ENCODE results near the gene SMYD3.
"Not testable (repeated sequence)": the region's sequence is repeated elsewhere in the genome, so short reads cannot be mapped to it uniquely, and the experiment has no call there.

SMYD3 gene

DNA sequence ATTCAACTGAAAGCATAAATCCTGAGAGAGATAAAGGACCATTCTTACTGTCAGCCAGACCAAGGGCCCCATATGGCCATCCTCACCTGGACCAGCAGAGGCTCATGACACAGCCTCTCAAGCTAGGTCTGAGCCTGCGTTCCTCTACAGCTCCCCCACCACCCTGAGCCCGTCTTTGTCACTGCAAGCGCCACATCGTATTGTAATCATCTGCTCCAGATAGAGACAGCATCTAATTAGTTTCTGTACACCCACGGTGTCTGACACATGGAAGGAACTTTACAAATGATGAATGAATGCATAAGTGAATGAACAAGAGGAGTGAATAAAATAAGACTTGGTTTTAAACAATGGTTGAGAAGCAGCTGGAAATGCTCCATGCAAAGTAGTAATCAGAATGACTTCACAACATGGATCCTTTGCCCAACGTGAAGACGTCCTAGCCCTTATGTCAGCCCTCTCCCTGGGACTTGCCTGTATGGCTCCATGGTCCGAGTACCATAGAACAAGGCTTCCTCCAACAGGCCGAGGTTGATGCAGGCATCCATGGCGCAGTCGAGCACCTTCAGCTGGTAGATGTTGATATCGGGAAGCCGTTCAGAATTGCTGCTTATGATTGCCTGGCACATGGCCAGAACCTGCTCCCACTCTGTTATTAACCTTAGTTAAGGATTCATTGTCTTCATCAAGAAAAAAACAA is 648.9 kb downstream of the SMYD3 start:
- DNase-seq = no peak

DNA sequence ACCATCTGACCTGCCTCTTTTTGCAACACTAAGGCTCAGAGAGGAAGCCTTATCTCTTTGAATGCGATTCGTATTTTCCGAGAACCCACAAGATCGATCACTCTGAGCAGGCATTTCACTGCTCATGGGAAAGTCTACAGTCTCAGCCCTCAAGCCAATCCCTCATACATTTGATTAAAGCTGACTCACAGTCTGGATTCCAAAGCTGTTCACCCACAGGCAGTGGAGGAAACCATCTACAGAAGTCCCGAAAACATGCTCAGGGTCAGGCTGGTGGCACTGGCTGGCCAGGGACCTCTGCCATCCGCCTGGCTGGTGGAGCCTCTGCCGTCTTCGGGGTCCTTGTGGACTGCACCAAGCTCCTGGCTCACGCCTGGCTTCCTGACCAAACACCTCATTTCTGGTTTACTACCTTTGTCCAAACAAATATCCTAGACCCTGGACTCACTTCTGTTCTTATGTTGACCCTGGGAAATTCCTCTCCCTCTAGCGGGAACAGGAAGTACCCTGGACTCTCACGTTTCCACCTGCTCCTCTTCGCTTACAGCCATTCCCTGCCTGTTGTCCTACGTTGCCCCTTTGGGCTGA is 650.0 kb downstream of the SMYD3 start:
- DNase-seq = no peak

DNA sequence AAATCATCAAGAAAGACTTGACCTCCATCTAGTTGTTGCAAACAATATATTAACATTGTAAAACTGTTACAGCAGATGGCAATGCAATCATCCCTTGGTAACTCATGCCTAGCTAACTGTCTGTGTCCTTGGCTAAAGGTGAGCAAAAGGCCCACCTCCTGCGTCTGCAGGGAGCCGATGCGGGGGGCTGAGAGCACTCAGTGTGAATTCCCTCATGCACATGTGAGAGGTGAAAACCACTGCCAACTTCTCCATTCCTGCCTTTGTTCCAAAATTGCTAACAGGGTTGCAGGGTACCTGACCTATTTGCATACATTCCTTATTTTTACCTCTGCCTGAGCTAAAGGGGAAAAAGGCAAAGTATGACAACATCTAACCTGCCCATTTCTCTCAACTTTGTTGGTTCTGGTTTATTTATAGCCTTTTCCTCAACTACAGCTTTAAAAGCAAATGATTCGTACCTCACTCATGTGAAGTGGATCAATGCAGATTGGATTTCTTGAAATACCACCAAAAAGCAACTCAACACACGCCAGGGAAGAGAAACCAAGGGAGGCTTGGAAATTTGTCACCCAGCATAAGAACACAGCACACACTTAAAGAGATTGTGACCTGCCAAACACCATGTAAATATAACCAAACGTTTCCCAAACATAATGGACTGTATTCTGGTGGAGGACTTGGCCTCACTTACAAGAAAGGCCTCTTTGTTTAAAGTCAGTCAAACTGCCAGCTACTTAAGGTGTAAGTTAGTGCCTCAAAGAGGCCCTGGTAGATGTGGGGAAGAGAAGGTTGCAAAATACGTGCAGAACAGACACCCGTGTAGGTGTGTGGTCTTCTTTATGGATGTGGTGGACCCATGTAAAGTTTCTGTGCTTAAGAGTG is 651.0 kb downstream of the SMYD3 start:
- DNase-seq = no peak

DNA sequence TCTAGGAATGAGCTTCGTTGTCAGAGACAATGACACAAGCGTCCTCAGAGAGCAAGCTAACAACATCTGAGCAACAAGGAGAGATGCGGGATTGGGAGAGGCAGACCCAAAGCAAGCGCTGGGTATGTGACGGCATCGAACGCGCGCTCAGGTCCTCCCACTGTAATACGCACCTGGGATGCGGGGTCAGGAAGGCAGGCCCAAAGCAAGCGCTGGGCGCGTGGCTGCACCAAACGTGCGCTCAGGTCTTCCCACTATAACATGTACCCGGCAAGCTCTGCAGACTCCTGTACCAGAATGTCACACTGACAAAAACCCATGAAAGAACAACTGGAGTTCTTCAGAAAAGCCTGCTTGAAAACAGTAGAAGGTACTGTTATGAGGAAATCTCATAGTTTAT is 653.8 kb downstream of the SMYD3 start:
- no peak for DNase-seq

DNA sequence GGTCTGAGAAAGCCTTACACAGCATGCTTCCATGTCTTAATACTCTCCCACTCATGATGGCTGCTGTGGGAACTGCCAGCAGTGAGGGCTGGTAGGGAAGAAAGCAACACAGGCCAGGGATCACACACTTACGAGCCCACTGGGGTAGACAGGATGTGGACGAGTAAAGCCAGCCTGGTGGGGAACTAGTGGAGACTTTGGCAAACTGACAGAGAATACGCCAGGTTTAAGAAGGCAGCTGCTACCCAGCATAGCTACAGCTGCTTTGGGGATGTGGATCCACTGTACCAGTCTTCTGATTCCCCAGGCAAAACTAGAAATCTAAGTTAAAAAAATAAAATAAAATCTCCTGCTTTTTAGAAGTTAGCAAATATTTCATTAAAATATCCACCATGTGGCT is 664.0 kb downstream of the SMYD3 start:
- no peak for DNase-seq

DNA sequence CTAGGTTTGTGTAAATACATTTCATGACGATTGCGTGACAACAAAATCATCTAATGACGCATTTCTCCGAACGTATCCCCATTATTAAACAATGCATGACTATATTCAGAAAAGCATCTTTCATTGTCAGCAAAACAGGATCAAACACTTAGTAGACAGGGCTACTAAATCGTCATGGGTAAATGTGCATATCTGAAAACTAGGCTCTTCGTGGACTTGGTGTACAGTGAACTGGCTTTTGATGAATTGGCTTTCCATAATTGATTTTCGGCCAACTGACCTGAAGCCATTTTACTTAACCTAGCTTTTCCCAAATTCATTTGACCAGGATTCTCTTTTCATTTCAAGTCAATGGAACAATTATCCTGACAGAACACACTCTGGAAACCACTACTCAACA is 665.0 kb downstream of the SMYD3 start:
- DNase-seq = no peak

DNA sequence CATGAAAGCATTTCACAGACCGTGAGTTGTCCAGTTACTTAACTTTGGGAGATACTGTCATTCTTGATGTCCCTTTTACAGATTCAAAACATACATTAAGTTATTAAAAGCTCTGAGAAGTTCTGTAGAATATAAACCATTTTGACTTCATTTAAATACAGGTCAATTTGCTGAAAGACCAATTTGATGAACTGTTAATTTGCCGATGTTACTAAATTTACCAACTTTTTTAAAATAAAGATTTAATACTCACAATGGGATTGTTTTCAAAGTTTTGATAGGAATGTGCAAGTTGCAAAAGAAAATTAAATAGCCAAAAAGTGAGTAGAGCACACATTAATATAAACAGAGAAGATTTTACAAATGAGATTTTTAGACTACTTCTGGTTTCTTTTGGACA is 666.1 kb downstream of the SMYD3 start:
- no peak for DNase-seq

DNA sequence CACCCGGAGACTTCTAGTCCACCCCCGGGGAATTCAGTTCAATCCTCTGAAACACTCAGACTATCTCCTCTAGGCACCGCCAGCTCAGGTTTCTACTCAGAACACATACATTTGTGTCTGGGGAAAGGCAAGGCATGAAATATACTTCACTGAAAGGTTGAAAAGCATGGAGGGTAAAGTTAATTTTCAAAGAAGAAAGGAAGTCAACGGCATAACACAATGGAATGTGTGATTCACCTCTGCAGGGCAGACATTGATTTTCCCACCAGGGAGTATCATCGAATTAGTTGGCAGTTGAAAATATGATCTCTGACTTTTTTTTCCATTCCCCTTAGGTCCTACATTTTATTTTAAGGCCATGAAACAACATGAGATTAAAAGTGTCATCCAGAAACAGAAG is 669.4 kb downstream of the SMYD3 start:
- no peak for DNase-seq

DNA sequence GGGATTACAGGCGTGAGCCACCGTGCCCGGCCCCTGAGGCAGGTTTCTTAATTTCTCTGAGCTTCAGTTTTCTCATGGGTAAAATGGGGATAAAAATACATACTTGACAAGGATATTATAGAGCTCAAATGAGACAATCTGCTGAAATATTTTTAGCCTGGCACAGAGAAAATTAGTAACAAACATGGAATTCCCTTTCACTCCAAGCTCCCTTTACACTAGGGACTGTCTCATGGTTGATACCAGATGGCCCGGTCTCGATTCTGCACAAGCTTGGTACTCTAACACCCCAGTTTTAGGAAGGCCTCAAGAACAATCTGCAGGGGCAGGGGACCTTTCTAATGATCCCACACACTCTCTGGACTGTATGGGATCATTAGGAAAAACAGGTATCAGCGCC is 671.7 kb downstream of the SMYD3 start:
- no peak for DNase-seq

DNA sequence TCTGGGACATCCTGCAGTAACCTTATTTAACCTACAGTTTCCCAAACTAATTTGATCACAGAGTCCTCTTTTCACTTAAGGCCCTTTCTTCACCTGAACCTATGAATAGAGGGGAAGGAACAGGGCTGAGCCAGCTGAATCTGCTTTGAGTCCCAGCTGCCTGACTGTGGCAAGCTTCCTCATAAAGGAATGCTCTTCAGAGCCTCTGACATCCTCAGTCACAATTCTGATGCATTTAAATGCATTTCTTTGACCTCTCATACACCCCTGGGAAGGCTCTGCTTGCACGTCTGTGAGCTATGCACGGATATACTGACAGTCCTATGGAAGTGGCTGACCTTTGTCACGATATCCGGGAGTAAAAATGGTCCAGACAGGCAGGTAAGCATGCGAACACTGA is 673.1 kb downstream of the SMYD3 start:
- no peak for DNase-seq

DNA sequence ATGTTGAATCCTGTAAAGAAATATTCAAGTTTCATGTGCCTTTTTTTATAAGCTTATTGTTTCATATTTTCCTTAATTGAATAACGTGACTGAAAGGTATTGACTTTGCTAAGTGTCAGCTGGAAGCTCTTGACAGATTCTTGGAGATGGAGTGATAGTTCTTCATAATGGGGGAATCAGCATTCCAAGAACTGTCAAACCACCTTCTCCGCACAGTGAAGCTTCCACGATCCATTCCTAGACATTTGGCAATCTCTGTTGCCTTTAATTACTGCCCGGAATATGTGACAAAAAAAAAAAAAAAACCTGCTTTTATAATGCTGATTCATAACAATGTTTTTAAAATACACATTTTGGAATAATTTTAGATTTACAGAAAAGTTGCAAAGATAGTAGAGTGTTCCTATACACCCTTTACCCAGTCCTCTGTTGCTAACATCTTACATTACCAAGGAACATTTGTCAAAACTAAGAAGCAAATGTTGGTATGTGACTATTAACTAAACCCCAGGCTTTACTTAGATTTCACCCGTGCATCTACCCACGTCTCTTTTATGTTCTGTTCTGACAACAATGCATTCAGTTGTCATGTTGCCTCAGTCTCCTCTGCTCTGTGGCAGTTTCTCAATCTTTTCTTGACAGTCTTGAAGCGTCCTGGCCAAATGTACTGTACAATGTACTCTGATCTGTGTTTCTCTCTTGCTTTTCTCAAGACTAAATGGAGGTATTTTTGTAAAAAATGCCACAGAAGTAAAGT is 674.1 kb downstream of the SMYD3 start:
- no peak for DNase-seq

DNA sequence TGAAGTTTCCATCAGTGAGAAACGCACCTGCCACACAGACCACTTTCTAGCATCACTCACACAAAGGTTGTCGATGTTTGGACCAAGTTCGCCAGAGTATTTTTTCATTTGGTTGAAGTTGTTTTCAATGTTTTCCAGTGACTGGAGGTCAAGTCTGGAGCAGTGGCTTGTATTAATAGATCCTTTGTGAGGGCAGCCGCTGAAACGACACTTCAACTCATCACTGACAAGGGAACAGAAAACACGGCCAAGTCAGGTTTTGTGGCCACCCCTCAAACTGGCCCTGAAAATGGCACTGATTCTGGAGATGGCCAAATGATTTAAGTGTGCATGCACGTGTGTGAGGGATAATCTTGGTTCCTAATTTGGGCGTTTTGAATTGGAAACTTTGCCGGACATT is 675.6 kb downstream of the SMYD3 start:
- DNase-seq = no peak

DNA sequence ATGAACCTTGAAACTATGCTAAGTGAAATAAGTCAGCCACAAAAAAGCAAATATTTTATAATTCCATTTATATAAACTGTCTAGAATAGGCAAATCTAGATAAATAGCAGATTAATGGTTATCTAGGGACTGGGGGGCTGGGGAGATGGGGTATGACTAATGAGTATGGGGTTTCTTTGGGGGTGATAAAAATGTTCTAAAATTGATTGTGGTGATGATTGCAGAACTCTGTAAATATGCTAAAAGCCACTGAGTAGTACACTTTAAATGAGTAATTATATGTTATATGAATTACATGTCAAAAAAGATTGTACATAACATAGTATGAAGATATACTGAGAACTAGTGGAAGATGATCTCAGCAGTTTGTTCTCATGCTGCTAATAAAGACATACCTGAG is 677.3 kb downstream of the SMYD3 start:
- no peak for DNase-seq

DNA sequence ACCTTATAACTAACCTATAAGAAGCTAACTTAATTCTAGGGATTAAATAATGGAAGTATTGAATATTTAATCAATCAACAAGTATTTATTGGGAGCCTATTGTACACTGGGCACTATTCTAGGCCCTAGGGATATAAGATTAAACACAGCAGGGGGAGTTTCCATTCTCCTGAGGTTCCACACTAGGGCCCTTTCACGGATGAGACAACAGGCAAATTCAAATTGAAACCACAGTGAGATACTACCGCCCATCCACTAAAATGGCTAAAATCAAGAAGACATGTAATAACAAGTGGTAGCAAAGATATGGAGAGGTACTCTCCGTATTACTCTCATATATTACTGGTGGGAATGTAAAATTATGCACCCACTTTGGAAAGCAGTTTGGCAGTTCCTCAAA is 677.9 kb downstream of the SMYD3 start:
- DNase-seq = no peak

DNA sequence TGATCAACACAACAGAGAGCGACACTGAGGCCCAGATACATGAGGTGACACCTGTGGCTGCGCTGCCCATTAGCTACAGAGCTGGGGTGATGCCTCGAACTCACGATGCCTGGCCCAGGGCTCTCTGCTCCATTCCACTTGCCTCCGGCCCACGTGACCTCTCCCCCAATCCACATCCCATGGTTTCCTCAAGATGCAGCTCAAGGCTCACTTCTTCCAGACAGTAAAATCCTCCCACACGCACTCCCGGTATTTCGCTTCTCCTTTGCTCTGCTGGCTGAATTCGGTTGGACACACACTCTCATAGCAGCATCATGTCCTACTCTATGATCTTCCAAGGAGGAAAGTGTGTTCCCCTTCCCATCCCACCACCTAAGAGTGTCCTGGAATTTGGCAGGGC is 679.8 kb downstream of the SMYD3 start:
- no peak for DNase-seq

DNA sequence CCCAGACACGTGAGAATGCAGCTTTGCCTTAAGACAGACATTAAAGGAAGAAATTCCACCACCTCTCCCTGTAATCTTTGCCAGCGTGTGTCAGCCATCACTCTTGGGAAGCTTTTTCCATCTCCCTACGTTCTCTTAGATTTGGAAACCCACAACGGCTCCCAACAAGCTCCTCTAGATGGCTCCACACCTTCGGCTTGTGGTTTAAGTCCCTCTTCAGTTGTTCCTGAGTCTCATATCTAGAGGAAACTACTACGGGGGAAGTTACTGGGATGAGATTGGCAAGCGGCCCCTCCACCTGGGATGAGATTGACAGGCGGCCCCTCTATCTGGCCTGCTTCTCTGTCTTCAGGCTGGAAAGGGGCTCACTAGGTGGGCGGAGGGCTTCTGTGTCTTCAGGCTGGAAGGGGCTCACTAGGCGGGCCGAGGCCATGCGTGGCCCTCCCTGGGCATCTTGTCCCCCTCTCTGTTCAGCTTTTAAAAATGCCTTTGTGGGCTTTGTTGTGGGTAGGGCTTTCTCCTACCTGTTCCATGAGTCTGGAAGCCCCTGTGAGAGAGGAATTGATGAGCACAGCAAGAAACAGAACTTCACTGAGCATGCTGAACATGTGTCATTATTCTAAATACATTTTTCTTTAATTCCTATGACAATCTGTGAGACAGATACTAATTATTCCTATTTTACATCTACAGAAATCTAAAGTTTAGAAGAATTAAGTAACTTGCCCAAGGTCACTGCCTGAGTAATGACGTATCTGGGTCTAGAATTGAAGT is 681.8 kb downstream of the SMYD3 start:
- DNase-seq = no peak

DNA sequence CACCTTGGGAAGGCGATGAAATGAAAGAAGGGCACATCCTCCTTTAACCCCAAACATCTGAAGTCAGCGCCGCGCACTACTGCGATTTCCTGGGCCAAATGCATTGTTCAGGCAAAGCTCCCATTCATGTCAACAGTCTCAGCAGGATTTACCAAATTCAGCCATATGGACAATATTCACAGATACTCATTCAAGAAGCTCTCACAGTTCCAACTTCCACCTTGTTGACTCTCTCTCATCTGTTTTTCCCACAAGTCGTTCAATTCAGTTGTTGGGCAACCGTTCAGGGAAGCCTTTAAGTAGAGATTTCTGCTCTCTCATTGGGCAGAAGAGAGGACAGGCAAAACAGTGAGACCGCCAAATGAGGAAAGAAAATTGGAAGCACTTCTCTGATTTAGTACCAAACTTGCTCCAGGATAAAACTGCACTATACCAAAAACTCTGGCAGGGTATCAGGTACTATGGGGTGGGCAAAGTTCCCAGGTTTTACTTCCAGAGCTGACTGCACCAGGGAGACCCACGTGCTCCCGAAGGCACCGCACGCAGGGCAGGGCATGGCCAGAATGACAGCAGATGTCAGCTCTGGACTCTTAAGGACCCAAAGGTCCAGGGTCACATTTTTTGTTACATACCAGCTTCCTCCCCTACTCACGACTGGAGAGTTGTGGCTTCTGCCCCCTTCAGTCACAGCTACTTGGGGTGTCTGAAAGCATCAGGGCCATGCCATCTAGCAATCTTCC is 683.5 kb downstream of the SMYD3 start:
- DNase-seq = no peak

DNA sequence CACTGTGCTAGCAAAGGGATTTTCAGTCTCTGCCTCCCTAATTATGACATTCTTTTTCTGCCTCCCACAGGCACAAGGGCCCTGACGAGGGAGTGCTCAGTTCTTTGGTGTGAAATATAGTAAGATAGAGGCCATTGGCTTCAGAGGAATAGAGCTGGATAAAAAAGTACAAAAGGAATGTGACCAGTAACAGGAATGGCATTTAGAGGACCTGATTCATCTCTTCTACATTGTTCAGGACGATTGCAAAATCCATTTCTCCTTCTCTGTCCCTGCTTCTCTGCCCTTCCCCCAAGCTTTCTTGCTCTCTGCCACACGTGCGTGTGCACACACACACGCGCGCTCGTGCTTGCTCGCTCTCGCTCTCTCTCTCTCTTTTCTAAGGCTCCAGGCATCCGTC is 684.1 kb downstream of the SMYD3 start:
- DNase-seq = no peak

DNA sequence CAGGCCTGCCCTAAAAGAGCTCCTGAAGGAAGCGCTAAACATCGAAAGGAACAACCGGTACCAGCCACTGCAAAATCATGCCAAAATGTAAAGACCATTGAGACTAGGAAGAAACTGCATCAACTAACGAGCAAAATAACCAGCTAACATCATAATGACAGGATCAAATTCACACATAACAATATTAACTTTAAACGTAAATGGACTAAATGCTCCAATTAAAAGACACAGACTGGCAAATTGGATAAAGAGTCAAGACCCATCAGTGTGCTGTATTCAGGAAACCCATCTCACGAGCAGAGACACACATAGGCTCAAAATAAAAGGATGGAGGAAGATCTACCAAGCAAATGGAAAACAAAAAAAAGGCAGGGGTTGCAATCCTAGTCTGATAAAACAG is 688.7 kb downstream of the SMYD3 start:
- DNase-seq = not testable (repeated sequence)

DNA sequence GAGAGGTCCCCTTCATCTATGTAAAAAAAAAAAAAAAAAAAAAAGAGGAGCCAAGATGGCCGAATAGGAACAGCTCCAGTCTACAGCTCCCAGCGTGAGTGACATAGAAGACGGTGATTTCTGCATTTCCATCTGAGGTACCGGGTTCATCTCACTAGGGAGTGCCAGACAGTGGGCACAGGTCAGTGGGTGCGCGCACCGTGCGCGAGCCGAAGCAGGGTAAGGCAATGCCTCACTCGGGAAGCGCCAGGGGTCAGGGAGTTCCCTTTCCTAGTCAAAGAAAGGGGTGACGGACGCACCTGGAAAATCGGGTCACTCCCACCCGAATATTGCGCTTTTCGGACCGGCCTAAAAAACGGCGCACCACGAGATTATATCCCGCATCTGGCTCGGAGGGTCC is 690.6 kb downstream of the SMYD3 start:
- not testable (repeated sequence) for DNase-seq

DNA sequence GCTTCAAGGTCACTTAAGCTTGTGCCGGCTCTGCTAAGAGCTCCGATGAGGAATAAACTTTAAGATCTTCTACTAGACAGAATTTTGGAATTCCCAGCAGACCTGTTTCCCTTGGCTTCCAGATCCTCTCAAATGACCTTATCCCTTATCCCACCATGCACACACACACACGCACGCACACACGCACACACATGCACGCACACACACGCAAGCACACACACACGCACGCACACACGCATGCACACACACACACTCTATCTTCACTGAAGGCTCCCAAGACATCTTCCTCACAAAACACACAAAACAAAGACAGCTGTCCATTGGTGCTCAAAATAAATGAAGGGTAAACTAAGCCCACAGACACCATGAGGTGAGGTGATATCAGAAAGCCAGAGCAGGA is 692.4 kb downstream of the SMYD3 start:
- no peak for DNase-seq

DNA sequence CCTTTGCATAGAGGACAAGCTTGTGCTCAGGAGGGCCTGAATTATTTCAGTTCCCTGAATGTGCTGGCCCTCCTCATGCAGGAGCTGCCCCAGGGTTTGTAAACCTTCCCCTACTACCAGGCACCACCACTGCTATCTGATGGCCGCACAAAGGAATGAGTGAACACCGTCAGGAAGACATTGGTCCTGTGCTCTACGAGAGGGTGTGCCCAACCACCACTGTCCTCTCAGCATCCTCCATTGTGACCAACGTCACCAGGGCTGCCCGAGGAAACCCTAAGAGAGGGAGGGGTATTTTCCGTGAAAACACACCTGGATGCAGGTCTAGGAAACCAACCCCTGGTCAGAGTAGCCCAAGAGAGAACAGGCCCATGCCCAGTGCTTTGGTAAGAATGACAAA is 694.8 kb downstream of the SMYD3 start:
- no peak for DNase-seq
